GM12878 (cell line): Measurements from ENCODE around the gene LAMC3.

ENCODE experiments used
- BHLHE40 ChIP-seq, 2 experiments: fragments of 450-650 bp in 1 of 2; IDR thresholded peaks; 2 replicates each; pipeline ENCODE4 v1.6.1; 2011 to 2017; ENCODE audit warnings: low read depth in 2 of 2, borderline replicate concordance in 1 of 2, improper control_type of control experiment in 1 of 2, low read length in 1 of 2, mild to moderate bottlenecking in 1 of 2
- PBX3 ChIP-seq: IDR thresholded peaks from 2 replicates; pipeline ENCODE4 v1.6.1; 2011; ENCODE audit warnings: mild to moderate bottlenecking, low read depth, low read length, moderate library complexity; ENCODE audit not compliant: insufficient replicate concordance
- ZZZ3 ChIP-seq: IDR thresholded peaks from 2 replicates; pipeline ENCODE4 v1.6.1; 2011; ENCODE audit warnings: low read depth; ENCODE audit not compliant: control insufficient read depth, insufficient read length

DNA sequence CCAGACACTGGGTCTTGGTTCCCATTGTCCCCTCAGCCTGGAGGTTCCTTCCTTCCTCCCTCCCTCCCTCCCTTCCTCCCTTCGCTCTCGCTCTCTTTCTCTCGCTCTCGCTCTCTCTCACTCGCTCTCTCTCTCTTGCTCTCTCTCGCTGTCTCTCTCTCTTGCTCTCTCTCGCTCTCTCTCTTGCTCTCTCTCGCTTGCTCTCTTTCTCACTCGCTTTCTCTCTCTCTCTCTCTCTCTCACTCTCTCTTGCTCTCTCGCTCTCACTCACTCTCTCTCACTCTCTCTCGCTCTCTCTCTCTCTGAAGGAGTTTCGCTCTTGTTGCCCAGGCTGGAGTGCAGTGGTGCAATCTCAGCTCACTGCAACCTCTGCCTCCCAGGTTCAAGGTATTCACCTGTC is 23.4 kb downstream of the LAMC3 start:
- TF ChIP-seq BHLHE40 (IDR thresholded peaks at IDR 0.05; ENCODE audit: borderline replicate concordance in 1 of 2, low read depth in 2 of 2, low read length in 1 of 2) (no peak), ZZZ3 (no peak), PBX3 (no peak)
